Stimulated activated CD8-positive, alpha-beta memory T cell treated with anti-CD3 and anti-CD28 coated beads, Interleukin-2, amount 100 ng/mL, for 48 hours (primary cell): Measurements from ENCODE around the gene TANC1.

ENCODE experiments used
- DNase-seq, 2 donors: peaks; one replicate each; pipeline ENCODE4 v3.0.0-alpha.2; 2020; ENCODE audit warnings: low read depth in 2 of 2

The TANC1 gene

GRCh38 chr2:158968396-158969161 is at the start of gene TANC1:
TANC1 (plus strand) TSS chr2:158968640; CDS start chr2:159065911, 97,271 bp downstream.
- peak; percentile 52 to 67 for DNase-seq

GRCh38 chr2:158921599-158922408 is 46.6 kb upstream of the TANC1 start:
- no peak for DNase-seq

- no peak for DNase-seq
Observed at GRCh38 chr2:158922601-158923000, 45.8 kb upstream of the TANC1 start.

GRCh38 chr2:158923180-158923594 is 45.3 kb upstream of the TANC1 start:
- no peak for DNase-seq

- DNase-seq = no peak
Observed at GRCh38 chr2:158923641-158924040, 44.8 kb upstream of the TANC1 start.

- no peak for DNase-seq
Observed at GRCh38 chr2:158926478-158926948, 41.9 kb upstream of the TANC1 start.

- DNase-seq = no peak
Observed at GRCh38 chr2:158928515-158928914, 39.9 kb upstream of the TANC1 start.

- no peak for DNase-seq
Observed at GRCh38 chr2:158928965-158929364, 39.5 kb upstream of the TANC1 start.

- no peak for DNase-seq
Observed at GRCh38 chr2:158931572-158931971, 36.9 kb upstream of the TANC1 start.

- DNase-seq = no peak
Observed at GRCh38 chr2:158932131-158932645, 36.3 kb upstream of the TANC1 start.

- DNase-seq = no peak
Observed at GRCh38 chr2:158934170-158934569, 34.3 kb upstream of the TANC1 start.

- no peak for DNase-seq
Observed at GRCh38 chr2:158935617-158936016, 32.8 kb upstream of the TANC1 start.

GRCh38 chr2:158936978-158937377 is 31.5 kb upstream of the TANC1 start:
- no peak for DNase-seq

- no peak for DNase-seq
Observed at GRCh38 chr2:158940356-158940755, 28.1 kb upstream of the TANC1 start.

GRCh38 chr2:158943973-158944372 is 24.5 kb upstream of the TANC1 start:
- DNase-seq = no peak

- DNase-seq = no peak
Observed at GRCh38 chr2:158948964-158949699, 19.3 kb upstream of the TANC1 start.

GRCh38 chr2:158953454-158953853 is 15.0 kb upstream of the TANC1 start:
- no peak for DNase-seq

GRCh38 chr2:158953926-158954763 is 14.3 kb upstream of the TANC1 start:
- DNase-seq = peak in 1 of 2 donors; percentile 22

- no peak for DNase-seq
Observed at GRCh38 chr2:158955842-158956365, 12.5 kb upstream of the TANC1 start.

GRCh38 chr2:158958365-158958764 is 10.1 kb upstream of the TANC1 start:
- no peak for DNase-seq

GRCh38 chr2:158960193-158960592 is 8.2 kb upstream of the TANC1 start:
- DNase-seq = no peak
